GM19238 (cell line): Measurements from ENCODE around the gene IFIT1.
"Not testable (repeated sequence)": the region's sequence is repeated elsewhere in the genome, so short reads cannot be mapped to it uniquely, and the experiment has no call there.

Source experiments
- DNase-seq: peaks from one replicate; pipeline ENCODE4 v3.0.0; 2011; ENCODE audit warnings: low spot score; ENCODE audit not compliant: insufficient read length

IFIT1 gene

GRCh38 chr10:89364531-89364930 is 27.9 kb upstream of the IFIT1 start:
- DNase-seq = no peak

DNA sequence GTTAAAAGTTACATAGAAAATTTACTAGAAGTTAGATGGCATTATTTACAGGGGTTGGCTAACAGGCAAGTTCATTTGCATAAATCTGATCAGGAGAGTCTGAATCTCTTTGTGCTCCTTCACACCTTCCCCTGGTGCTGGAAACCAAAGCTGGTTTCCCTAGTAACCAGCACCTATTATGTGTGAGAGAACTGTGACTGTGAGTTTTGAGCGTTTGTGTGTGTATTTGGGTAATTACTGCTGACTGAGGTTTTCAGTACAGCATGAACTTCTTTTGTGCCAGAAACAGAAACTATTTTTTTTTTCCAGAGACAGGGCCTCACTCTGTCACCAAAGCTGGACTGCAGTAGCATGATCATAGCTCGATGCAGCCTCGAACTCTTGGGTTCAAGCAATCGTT is 24.9 kb upstream of the IFIT1 start:
- peak; percentile 39 for DNase-seq

- no peak for DNase-seq
Measured at GRCh38 chr10:89368129-89368528, 24.3 kb upstream of the IFIT1 start.

GRCh38 chr10:89369156-89370105 is 23.0 kb upstream of the IFIT1 start:
- no peak for DNase-seq

GRCh38 chr10:89371079-89371478 is 21.3 kb upstream of the IFIT1 start:
- DNase-seq = no peak

GRCh38 chr10:89371987-89372386 is 20.4 kb upstream of the IFIT1 start:
- no peak for DNase-seq

- DNase-seq = no peak
Measured at GRCh38 chr10:89373916-89374711, 18.3 kb upstream of the IFIT1 start.

DNA sequence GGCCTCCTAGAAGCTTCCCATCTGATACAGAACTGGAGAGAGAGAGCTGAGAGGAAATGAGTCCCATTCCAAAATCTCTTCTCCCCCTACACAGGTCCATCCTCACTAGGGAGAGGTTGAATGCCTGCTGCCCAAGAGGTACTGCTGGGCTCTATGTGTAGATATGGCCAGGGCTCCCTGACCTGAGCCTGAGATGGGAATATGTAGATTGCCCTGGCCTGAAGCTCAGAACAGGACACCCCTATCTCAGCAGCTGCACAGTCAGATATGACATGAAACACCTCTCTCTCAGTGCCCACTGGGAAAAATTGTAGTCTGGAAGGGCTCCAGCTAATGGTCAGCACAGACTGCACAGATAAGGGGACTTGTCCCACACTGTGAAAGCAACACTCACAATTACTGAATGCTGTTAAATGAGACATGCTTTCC is 17.7 kb upstream of the IFIT1 start:
- DNase-seq = no peak

GRCh38 chr10:89377705-89378637 is 14.5 kb upstream of the IFIT1 start, which contains the start of gene IFIT1B:
IFIT1B (plus strand) TSS chr10:89378056; CDS start chr10:89378136, 80 bp downstream.
- no peak for DNase-seq

DNA sequence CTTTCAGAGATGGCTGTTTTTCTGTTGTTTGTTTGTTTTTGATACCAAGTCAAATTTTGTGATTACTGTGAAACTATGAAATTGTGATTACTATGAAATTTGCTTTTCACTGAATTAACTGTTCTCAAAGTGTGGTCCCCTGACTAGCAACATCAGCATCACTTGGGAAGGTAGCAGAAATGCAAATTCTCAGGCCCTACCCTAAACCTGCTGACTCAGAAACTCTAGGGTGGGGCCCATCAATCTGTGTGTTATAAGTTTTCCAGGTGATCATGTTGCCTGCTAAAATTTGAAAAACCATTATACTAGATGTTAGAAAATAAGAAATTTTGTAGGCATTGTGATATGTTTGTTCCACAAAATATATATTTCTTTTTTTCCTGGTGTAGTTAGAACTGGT is 13.3 kb upstream of the IFIT1 start:
- DNase-seq = no peak

GRCh38 chr10:89382757-89383156 is 9.7 kb upstream of the IFIT1 start:
- DNase-seq = no peak

DNA sequence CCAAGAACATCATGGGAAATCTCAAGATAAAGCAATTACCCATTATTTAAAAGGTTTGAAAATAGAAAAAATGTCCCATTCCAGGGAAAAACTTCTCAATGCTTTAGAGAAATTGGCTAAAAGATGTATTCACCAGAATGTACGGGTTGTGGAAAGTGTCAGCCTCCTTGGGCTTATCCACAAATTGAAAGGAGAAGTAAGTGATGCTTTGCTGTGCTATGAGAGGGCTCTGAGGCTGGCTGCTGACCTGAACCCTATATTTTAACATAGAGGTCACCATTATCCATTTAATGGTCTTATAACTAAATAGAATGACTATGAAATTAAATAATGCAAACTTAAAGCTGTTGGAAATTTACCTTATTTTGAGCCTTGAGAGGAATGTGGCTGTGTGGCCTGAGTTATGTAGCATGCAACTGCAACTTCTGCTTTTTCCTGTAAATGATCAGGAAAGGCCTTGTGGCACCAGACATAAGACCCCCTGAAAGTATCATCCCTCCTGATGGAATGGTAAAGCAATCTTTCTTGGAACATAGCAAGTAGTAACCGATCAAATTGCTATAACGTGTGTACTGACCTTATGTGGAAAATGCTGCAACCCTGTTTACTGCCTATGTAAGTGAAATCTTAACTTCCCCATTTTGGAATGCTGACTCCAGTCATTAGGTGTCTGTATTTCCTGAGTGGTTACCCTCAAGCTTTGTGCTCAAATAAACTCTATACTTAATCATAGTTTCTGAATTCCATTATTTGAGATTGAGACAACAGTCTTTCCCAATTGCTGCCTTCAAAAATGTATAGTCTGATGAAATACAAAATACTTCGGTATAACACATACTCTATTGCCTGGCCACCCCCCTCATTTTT is 7.7 kb upstream of the IFIT1 start:
- DNase-seq = no peak

- no peak for DNase-seq
Measured at GRCh38 chr10:89388806-89389205, 3.6 kb upstream of the IFIT1 start.

DNA sequence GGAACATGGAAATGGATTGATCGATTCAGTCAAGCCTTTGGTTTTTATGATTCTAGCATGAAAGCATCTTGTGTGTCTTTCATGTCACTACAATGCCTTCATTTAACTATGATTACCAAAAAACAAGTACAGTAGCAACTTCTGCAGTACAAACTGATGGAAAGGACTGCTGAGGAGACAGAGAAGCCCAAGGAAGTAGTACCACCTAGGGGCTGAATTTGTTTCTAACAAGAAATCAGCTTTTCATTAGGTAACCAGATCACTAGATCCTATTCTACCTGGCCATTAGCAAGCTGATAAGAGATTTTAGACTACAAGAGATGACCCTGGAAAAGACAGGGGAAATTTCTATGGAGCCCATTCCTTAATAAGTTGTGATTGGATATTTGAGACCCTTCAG is 3.2 kb upstream of the IFIT1 start:
- no peak for DNase-seq

- no peak for DNase-seq
Measured at GRCh38 chr10:89390476-89391225, 1.8 kb upstream of the IFIT1 start.

- not testable (repeated sequence) for DNase-seq
Measured at GRCh38 chr10:89391226-89391576, 1.2 kb upstream of the IFIT1 start.

- no peak for DNase-seq
Measured at GRCh38 chr10:89392974-89393373, 551 bp downstream of the IFIT1 start.

GRCh38 chr10:89393898-89394297 is 1.5 kb downstream of the IFIT1 start:
- no peak for DNase-seq

- DNase-seq = no peak
Measured at GRCh38 chr10:89395141-89395540, 2.7 kb downstream of the IFIT1 start.
